ENCODE results near the gene SPINK1.

DNA sequence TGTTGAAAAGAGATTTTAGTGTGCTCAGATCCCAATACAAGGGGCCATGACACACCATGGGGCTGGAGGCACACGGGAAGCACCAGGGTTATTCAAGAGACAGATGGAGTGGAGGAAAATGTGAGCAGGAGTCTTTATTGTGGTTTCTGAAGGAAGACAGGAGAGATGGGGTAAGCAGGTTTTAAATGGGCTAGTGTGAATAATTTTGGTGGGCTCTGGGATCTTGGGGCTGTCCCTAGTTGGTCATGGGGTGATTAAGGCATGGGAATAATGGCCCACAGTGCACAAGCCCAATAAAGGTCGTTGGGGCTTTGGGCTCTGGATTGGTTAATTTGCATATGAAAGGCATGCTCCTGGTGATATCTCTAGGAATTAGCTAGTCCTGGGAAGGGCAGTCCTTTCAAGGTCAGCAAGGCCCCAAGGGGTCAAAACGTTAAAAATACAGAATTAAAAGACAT, 43.5 kb upstream of the SPINK1 start:
- TF ChIP-seq CTCF (conservative IDR thresholded peaks at IDR 0.05; ENCODE audit: low read length) = no peak
- no peak for TF ChIP-seq EZH2phosphoT487 (IDR thresholded peaks at IDR 0.05; ENCODE audit: borderline replicate concordance)

Measured in Loucy (cell line).